ENCODE results near the gene GPI. TPM values are rescaled to one million over a fixed set of nuclear protein-coding genes. Genes with fewer than 3 reads are reported as not detected.
A peak's percentile ranks its signal among the peaks of the same experiment; 100 is the strongest.

Gene GPI
- total RNA-seq, 6 donors from 2014 or later = 90.4 to 198 (median 128) TPM

DNA sequence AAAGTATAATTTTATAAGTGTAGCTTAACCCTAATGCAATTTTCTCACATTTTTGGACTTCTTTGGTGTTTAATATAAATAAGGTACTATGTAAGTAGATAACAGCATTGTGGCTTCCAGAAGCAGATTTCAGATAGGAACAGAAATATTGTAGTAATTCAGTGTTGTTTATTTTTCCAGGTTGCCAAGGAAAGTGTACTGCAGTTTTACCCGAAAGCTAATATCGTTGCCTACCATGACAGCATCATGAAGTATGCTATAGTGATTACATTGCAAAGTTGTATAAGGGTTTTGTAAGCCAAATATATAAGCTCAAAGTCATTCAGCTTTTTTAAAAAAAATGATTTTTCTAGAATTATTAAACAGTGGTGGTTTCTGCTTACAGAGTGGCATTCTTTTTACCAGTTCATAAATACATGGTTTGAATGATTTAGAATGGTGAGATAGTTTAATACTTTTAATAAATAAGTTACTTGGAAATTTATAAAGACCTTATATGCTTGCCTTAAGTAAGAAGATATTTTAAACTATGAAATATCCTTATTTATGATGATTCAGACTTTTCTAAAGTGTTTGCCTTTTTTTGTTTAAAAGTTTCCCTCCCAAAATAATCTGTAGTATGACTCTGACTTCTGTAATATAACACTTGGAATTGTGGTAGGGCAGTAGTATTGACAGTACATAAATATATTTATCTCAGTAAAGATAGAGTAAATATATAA lies 66.8 kb downstream of the GPI start:
- peaks cover 11 to 41% (median 31%) of the 10 kb centered on the region in 4 donors for H3K36me3 ChIP-seq
- H3K9me3 ChIP-seq = no peaks in the 10 kb centered on the region
- H3K4me3 ChIP-seq = no peak overlapping the region
- no peak for ATAC-seq (ENCODE audit: low FRiP score in 2 of 2)
- 69 to 85% methylated on average over 2 of the region's 2 CpGs for WGBS, 2 donors
- no peak for TF ChIP-seq EP300 (IDR thresholded peaks at IDR 0.05)
- peak overlapping the region in 1 of 4 donors; percentile 45 for H3K27ac ChIP-seq
- DNase-seq = no peak
- H3K27me3 ChIP-seq = no peaks in the 10 kb centered on the region
- peaks cover 20 to 37% (median 30%) of the 10 kb centered on the region in 4 donors for H3K4me1 ChIP-seq

DNA sequence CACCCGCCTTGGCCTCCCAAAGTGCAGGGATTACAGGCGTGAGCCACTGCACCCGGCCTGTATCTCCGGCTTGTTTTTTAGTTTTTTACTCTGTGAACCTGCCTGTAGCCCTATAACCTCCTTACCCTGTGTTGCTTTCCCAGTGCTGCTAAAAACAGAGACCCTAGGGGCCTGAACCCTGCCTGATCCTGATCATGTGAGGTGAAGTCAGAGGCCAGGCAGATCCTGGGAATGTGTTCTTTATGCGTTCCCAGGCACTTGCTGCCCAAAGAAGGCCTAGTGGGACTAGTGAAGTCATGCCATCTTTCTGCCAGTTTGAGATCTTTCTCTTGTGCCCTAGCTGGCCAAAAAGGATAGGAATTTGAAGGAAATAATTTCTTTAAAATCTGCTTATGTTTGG lies 67.8 kb downstream of the GPI start:
- peaks cover 20 to 29% (median 25%) of the 10 kb centered on the region in 4 donors for H3K4me1 ChIP-seq
- DNase-seq (no peak), ATAC-seq (ENCODE audit: low FRiP score in 2 of 2) (no peak)
- TF ChIP-seq EP300 (IDR thresholded peaks at IDR 0.05) (peak in 3 of 4 donors; percentile 12 to 75 (median 33)), POLR2AphosphoS5 (IDR thresholded peaks at IDR 0.05) (peak in 1 of 2 donors; percentile 37), POLR2A (IDR thresholded peaks at IDR 0.05) (no peak)
- 88 to 94% methylated on average over 5 of the region's 5 CpGs for WGBS, 2 donors
- peaks cover 11 to 50% (median 36%) of the 10 kb centered on the region in 4 donors for H3K36me3 ChIP-seq
- no peaks in the 10 kb centered on the region for H3K27me3 ChIP-seq
- H3K27ac ChIP-seq = peak overlapping the region in 1 of 4 donors; percentile 45
- no peaks in the 10 kb centered on the region for H3K9me3 ChIP-seq
- no peak overlapping the region for H3K4me3 ChIP-seq

DNA sequence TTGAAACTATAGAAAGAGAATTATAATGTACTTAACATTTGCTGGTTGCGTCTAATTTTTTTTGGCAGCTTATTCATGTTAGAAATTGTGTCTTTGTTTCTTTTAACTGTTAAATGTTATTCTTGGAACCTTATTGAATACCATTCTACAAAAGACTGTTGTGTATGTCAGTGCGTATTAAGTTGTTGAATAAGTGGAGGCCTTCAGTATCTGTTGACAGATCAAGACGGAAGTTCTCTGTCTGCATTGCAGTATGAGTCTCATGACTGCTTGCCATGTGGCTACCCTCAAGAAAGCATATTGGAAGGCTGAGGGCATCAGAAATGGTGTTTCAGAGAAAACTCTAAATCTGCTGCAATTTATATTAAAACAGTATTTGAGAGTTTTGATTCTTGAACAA lies 71.7 kb downstream of the GPI start:
- 87 to 91% methylated on average over 3 of the region's 3 CpGs for WGBS, 2 donors
- DNase-seq (no peak), ATAC-seq (ENCODE audit: low FRiP score in 2 of 2) (no peak)
- no peak for TF ChIP-seq POLR2AphosphoS5 (IDR thresholded peaks at IDR 0.05)
- TF ChIP-seq EP300 (IDR thresholded peaks at IDR 0.05) = no peak
- no peak for TF ChIP-seq POLR2A (IDR thresholded peaks at IDR 0.05)
- TF ChIP-seq, protein P1, sequence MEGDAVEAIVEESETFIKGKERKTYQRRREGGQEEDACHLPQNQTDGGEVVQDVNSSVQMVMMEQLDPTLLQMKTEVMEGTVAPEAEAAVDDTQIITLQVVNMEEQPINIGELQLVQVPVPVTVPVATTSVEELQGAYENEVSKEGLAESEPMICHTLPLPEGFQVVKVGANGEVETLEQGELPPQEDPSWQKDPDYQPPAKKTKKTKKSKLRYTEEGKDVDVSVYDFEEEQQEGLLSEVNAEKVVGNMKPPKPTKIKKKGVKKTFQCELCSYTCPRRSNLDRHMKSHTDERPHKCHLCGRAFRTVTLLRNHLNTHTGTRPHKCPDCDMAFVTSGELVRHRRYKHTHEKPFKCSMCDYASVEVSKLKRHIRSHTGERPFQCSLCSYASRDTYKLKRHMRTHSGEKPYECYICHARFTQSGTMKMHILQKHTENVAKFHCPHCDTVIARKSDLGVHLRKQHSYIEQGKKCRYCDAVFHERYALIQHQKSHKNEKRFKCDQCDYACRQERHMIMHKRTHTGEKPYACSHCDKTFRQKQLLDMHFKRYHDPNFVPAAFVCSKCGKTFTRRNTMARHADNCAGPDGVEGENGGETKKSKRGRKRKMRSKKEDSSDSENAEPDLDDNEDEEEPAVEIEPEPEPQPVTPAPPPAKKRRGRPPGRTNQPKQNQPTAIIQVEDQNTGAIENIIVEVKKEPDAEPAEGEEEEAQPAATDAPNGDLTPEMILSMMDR (IDR thresholded peaks at IDR 0.05) = no peak
- peaks cover 11 to 88% (median 59%) of the 10 kb centered on the region in 4 donors for H3K36me3 ChIP-seq
- H3K4me1 ChIP-seq = peaks cover 0 to 4% (median 0%) of the 10 kb centered on the region in 4 donors
- no peak overlapping the region for H3K4me3 ChIP-seq
- no peaks in the 10 kb centered on the region for H3K9me3 ChIP-seq
- no peaks in the 10 kb centered on the region for H3K27me3 ChIP-seq
- H3K27ac ChIP-seq = no peak overlapping the region

DNA sequence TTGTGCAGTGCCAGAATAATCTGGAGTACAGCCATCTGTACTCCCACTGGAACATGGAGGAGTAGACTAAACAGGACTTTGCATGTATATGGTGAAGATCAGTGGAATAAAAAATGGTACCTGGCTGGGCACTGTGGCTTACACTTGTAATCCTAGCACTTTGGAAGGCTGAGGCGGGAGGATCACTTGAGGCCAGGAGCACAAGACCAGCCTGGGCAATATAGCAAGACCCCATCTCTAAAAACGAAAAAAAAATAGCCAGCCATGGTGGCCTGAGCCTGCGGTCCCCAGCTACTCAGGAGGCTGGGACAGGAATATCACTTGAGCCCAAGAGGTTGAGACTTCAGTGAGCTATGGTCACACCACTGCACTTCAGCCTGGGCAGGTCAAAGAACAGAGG lies 83.2 kb downstream of the GPI start:
- H3K4me1 ChIP-seq = no peaks in the 10 kb centered on the region
- no peak overlapping the region for H3K4me3 ChIP-seq
- H3K9me3 ChIP-seq = no peaks in the 10 kb centered on the region
- no peaks in the 10 kb centered on the region for H3K27me3 ChIP-seq
- TF ChIP-seq EP300 (IDR thresholded peaks at IDR 0.05) (no peak), POLR2A (IDR thresholded peaks at IDR 0.05) (no peak)
- DNase-seq (no peak), ATAC-seq (ENCODE audit: low FRiP score in 2 of 2) (no peak)
- H3K27ac ChIP-seq = no peak overlapping the region
- 92 to 98% methylated on average over 3 of the region's 3 CpGs for WGBS, 2 donors
- peaks cover 35 to 98% (median 63%) of the 10 kb centered on the region in 4 donors for H3K36me3 ChIP-seq

Other genes starting within 250 kb of the GPI start
- 100 to 1,000 TPM in 2 of 6 donors, 10 to 100 TPM in 4; 85.2 to 212 (median 96.3) TPM for gene LSM14A, start 192.7 kb upstream of the GPI start, total RNA-seq
- gene GARRE1, start 110.6 kb upstream of the GPI start, total RNA-seq = 10 to 100 TPM; 18.2 to 36.7 (median 28.1) TPM
- 10 to 100 TPM in 3 of 6 donors, 1 to 10 TPM in 3; 3.2 to 35.6 (median 9.5) TPM for gene PDCD2L, start 39.2 kb downstream of the GPI start, total RNA-seq
- gene UBA2, start 63.2 kb downstream of the GPI start, total RNA-seq = 100 to 1,000 TPM in 1 of 6 donors, 10 to 100 TPM in 5; 40.3 to 107 (median 61.3) TPM
- 10 to 100 TPM; 18.7 to 93.3 (median 56.9) TPM for gene WTIP, start 116.6 kb downstream of the GPI start, total RNA-seq

All from upper lobe of left lung (tissue), 6 donors.